ENCODE data around the gene WDR27.

WDR27 gene

DNA sequence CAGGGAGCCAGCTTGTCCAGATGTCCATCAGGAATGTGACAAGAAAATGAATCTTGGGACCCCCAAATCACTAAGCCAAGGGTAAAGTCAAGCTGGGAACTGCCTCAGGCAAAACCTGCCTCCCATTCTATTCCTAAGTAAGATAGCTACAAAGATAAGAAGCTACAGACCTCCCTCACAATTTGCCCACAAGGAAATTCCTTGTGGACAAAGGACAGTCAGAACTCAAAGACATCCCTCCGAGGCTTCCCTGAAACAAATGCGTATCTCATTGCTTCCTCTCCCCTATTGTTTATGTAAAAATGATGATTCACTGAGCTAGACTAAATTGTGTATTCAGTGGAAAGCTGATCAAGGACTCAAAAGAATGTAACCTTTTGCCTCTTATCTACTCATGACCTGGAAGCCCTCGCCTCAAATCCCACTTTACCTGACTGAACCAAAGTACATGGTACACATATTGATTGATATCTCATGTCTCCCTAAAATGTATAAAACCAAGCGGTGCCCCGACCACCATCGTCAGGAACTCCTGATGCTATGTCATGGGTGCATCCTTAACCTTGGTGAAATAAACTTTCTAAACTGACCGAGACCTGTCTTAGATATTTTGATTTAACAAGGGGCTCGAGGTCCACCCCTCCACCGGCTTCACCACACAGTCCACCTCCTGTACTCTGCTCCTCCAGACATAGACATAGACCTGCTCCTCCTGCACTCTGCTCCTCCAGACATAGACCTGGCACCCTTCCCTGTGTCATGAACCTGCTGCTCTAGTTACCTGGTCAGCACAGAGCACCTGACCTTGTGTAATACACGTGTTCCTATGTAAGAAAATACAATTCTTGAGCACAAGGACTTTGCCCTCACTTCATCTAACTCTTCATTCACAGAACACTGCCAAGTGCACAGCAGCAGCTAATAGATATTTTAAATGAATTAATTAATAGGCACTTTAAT lies 81.4 kb downstream of the WDR27 start:
- ATAC-seq: no peak
- no peak for TF ChIP-seq ARNTL (CRISPR knock-in tag; IDR thresholded peaks at IDR 0.05; ENCODE audit: borderline replicate concordance, low read depth)
- no peak for TF ChIP-seq BACH2 (CRISPR knock-in tag; IDR thresholded peaks at IDR 0.05; ENCODE audit: borderline replicate concordance)
- TF ChIP-seq ESRRG (CRISPR knock-in tag; IDR thresholded peaks at IDR 0.05): no peak

DNA sequence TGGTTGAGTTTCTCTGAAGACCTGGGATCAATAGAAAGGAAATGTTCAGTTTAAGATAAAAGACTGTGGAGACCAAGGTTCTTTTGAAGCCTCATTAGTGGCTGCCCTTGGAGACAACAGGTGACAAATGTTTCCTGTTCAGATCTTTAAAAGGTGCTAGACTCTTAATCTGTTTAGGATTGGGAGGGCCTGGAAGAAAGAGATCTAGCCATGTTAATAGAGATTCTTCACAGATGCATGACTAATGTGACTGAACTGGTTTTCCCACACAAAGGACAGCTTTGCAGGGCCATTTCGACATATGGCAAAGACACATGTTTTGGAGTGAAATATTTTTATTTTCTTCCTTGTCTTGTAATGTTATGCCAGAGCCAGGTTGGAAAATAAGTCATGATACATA lies 82.2 kb downstream of the WDR27 start:
- ATAC-seq: no peak
- TF ChIP-seq ZNF565 (CRISPR knock-in tag; conservative IDR thresholded peaks at IDR 0.05; ENCODE audit: low read depth) (no peak), ZFP3 (CRISPR knock-in tag; IDR thresholded peaks at IDR 0.05) (no peak), ZNF8 (CRISPR knock-in tag; IDR thresholded peaks at IDR 0.05) (no peak), TCF4 (CRISPR knock-in tag; IDR thresholded peaks at IDR 0.05; ENCODE audit: borderline replicate concordance) (no peak), OSR1 (CRISPR knock-in tag; IDR thresholded peaks at IDR 0.05) (no peak), ARNTL (CRISPR knock-in tag; IDR thresholded peaks at IDR 0.05; ENCODE audit: borderline replicate concordance, low read depth) (no peak), ZC3H10 (CRISPR knock-in tag; IDR thresholded peaks at IDR 0.05) (no peak), ZFP30 (CRISPR knock-in tag; IDR thresholded peaks at IDR 0.05) (no peak), ZNF70 (CRISPR knock-in tag; IDR thresholded peaks at IDR 0.05) (no peak), CSDC2 (CRISPR knock-in tag; IDR thresholded peaks at IDR 0.05) (no peak), TOX (CRISPR knock-in tag; IDR thresholded peaks at IDR 0.05; ENCODE audit: borderline replicate concordance) (no peak)
- TF ChIP-seq, protein P1, sequence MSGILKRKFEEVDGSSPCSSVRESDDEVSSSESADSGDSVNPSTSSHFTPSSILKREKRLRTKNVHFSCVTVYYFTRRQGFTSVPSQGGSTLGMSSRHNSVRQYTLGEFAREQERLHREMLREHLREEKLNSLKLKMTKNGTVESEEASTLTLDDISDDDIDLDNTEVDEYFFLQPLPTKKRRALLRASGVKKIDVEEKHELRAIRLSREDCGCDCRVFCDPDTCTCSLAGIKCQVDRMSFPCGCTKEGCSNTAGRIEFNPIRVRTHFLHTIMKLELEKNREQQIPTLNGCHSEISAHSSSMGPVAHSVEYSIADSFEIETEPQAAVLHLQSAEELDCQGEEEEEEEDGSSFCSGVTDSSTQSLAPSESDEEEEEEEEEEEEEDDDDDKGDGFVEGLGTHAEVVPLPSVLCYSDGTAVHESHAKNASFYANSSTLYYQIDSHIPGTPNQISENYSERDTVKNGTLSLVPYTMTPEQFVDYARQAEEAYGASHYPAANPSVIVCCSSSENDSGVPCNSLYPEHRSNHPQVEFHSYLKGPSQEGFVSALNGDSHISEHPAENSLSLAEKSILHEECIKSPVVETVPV (CRISPR knock-in tag; IDR thresholded peaks at IDR 0.05): no peak
- TF ChIP-seq, protein P2, sequence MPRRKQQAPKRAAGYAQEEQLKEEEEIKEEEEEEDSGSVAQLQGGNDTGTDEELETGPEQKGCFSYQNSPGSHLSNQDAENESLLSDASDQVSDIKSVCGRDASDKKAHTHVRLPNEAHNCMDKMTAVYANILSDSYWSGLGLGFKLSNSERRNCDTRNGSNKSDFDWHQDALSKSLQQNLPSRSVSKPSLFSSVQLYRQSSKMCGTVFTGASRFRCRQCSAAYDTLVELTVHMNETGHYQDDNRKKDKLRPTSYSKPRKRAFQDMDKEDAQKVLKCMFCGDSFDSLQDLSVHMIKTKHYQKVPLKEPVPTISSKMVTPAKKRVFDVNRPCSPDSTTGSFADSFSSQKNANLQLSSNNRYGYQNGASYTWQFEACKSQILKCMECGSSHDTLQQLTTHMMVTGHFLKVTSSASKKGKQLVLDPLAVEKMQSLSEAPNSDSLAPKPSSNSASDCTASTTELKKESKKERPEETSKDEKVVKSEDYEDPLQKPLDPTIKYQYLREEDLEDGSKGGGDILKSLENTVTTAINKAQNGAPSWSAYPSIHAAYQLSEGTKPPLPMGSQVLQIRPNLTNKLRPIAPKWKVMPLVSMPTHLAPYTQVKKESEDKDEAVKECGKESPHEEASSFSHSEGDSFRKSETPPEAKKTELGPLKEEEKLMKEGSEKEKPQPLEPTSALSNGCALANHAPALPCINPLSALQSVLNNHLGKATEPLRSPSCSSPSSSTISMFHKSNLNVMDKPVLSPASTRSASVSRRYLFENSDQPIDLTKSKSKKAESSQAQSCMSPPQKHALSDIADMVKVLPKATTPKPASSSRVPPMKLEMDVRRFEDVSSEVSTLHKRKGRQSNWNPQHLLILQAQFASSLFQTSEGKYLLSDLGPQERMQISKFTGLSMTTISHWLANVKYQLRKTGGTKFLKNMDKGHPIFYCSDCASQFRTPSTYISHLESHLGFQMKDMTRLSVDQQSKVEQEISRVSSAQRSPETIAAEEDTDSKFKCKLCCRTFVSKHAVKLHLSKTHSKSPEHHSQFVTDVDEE (CRISPR knock-in tag; IDR thresholded peaks at IDR 0.05): no peak

DNA sequence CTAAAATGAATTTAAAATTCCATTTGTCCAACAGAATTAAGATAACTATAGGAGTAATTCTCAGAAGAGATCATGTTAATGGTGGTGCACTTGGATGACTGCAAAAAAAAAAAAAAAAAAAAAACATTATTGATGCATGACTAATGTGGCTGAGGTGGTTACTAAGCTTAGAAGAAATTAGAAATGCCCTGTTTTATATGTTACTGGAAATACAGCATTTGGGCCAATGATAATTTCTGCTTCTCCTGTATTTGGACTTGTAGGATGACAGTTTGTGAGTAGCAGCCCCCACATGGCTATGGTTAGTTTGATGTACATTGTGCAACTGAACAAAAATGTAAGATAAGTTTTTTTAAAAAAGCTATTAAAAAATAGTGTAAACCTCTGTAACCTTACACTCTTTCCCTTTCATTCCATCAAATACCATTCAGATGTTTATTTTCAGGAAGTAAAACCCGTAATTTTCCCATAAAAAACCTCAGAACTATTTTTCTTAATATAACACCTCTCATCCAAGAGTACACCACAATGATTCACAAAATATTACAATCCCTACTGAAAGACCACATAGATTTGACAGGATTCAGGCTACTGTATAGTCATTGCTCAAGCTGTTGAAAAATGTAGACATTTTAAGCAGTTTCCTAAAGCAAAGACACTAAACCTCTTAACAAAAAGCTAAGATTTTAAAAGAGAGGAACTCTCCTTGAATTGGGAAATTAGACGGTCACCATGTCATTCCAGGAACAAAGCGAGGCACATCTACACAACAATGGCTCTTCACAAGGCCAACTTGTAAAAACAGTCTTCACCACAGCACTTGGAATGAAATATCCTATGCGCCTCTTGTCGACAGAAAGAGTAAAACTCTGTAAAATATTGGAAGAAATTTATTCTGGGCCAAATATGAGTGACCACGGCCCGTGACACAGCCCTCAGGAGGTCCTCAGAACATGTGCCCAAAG lies 83.0 kb downstream of the WDR27 start:
- ATAC-seq: peak; percentile 90

More for the DNA sequence above, 83.0 kb downstream of the WDR27 start:
- TF ChIP-seq ISL1 (CRISPR knock-in tag; IDR thresholded peaks at IDR 0.05): peak; percentile 72
- TF ChIP-seq, protein P2 (CRISPR knock-in tag; IDR thresholded peaks at IDR 0.05): no peak
- TF ChIP-seq GLIS3 (CRISPR knock-in tag; IDR thresholded peaks at IDR 0.05): no peak
- no peak for TF ChIP-seq RARB (CRISPR knock-in tag; IDR thresholded peaks at IDR 0.05)
- 0 out of 2 replicates have a peak, but pooled peaks have one; percentile 41 for TF ChIP-seq CSDC2 (CRISPR knock-in tag; IDR thresholded peaks at IDR 0.05)
- no peak for TF ChIP-seq TCF4 (CRISPR knock-in tag; IDR thresholded peaks at IDR 0.05; ENCODE audit: borderline replicate concordance)
- TF ChIP-seq SNAI2 (CRISPR knock-in tag; IDR thresholded peaks at IDR 0.05): no peak
- TF ChIP-seq, protein P1 (CRISPR knock-in tag; IDR thresholded peaks at IDR 0.05): no peak
- no peak for TF ChIP-seq TOX (CRISPR knock-in tag; IDR thresholded peaks at IDR 0.05; ENCODE audit: borderline replicate concordance)
